GM12878 (cell line): ENCODE measurements around the gene P4HA2. TPM values are rescaled to one million over a fixed set of nuclear protein-coding genes. Genes with fewer than 3 reads are reported as not detected.
A peak's percentile ranks its signal among the peaks of the same experiment; 100 is the strongest.

Experiments used
- ATAC-seq: fragments of 200-7000 bp; cut with Tn5 transposase; 3 replicates; pipeline ENCODE4 v1.9.1; 2020; ENCODE audit warnings: mild to moderate bottlenecking, moderate library complexity
- BruUV-seq: library from RNA; stranded (reverse); fragments of 400-500 nt; replicated peaks from 2 replicates; lab custom pipeline; 2021; lab: Mats Ljungman, UMichigan
- CTCF ChIA-PET: fragments of 300-600 bp; sonication (Branson Sonifier 250); formaldehyde crosslinking; extraction: SDS; loops from one replicate; lab custom pipeline; 2021; ENCODE audit warnings: inconsistent platforms; lab: Yijun Ruan, JAX
- POLR2A ChIA-PET: fragments of 350-600 bp; formaldehyde crosslinking; extraction: SDS; loops from one replicate; lab custom pipeline; 2021; ENCODE audit warnings: inconsistent platforms; lab: Charles Lee
- RAD21 ChIA-PET: fragments of 300-600 bp; sonication (Branson Sonifier 250); formaldehyde crosslinking; loops from one replicate; lab custom pipeline; 2023; ENCODE audit warnings: antibody characterized with exemption; ENCODE audit not compliant: unreplicated experiment; lab: Charles Lee
- SMC1A ChIA-PET: fragments of 300-600 bp; sonication (Branson Sonifier 250); formaldehyde crosslinking; loops from one replicate; lab custom pipeline; 2023; ENCODE audit not compliant: unreplicated experiment, uncharacterized antibody; lab: Charles Lee
- DNase-seq: peaks from one replicate; pipeline ENCODE4 v3.0.0-alpha.2; 2011; ENCODE audit warnings: low read depth, low spot score
- FAIRE-seq: peaks from 3 replicates; lab custom pipeline; 2011; peaks lifted over from hg19 to GRCh38; lab: Jason Lieb, UNC
- H2AFZ ChIP-seq: 2 replicates; pipeline ENCODE4 v1.6.0; 2011; ENCODE audit warnings: low read depth, low read length, control low read depth; ENCODE audit not compliant: control insufficient read depth
- H3K27ac ChIP-seq: 2 replicates; pipeline ENCODE4 v1.5.1; 2011; ENCODE audit warnings: control low read depth; ENCODE audit not compliant: control insufficient read depth, insufficient read depth
- H3K27me3 ChIP-seq, 2 experiments: replicated peaks in 1 of 2; 2 replicates each; pipeline versions ENCODE4 v1.6.0 to v1.6.1; 2011; ENCODE audit warnings: low read length in 1 of 2; ENCODE audit not compliant: control insufficient read depth in 2 of 2, insufficient read depth in 2 of 2
- H3K36me3 ChIP-seq, 2 experiments: 2 replicates each; pipeline ENCODE4 v1.5.1; 2011; ENCODE audit warnings: low read length in 1 of 2; ENCODE audit not compliant: control insufficient read depth in 2 of 2, insufficient read depth in 2 of 2
- H3K4me1 ChIP-seq: 2 replicates; pipeline ENCODE4 v1.6.1; 2011; ENCODE audit warnings: mild to moderate bottlenecking, low read length, moderate library complexity, mixed read lengths; ENCODE audit not compliant: control insufficient read depth, insufficient read depth
- H3K4me2 ChIP-seq: 2 replicates; pipeline ENCODE4 v1.6.0; 2011; ENCODE audit warnings: control low read depth; ENCODE audit not compliant: control insufficient read depth, insufficient read depth
- H3K4me3 ChIP-seq: fragments of 200-600 bp; sonication (generic); 2 replicates; pipeline ENCODE4 v1.5.1; 2016
- H3K79me2 ChIP-seq: 2 replicates; pipeline ENCODE4 v1.6.0; 2011; ENCODE audit warnings: low read length; ENCODE audit not compliant: control insufficient read depth, insufficient read depth
- H3K9ac ChIP-seq: 2 replicates; pipeline ENCODE4 v1.8.0; 2011; ENCODE audit warnings: low read length, control low read depth, mixed read lengths; ENCODE audit not compliant: control insufficient read depth, insufficient read depth
- H3K9me3 ChIP-seq: replicated peaks from 3 replicates; pipeline ENCODE4 v1.5.1; 2011; ENCODE audit warnings: mild to moderate bottlenecking, low read length; ENCODE audit not compliant: control insufficient read depth, insufficient read depth
- H4K20me1 ChIP-seq: 2 replicates; pipeline ENCODE4 v1.6.0; 2011; ENCODE audit not compliant: control insufficient read depth, insufficient read depth
- BHLHE40 ChIP-seq, 2 experiments: fragments of 450-650 bp in 1 of 2; IDR thresholded peaks; 2 replicates each; pipeline ENCODE4 v1.6.1; 2011 to 2017; ENCODE audit warnings: low read depth in 2 of 2, borderline replicate concordance in 1 of 2, improper control_type of control experiment in 1 of 2, low read length in 1 of 2, mild to moderate bottlenecking in 1 of 2
- CTCF ChIP-seq, 3 experiments: IDR thresholded peaks in 2 of 3; conservative IDR thresholded peaks in 1 of 3; 2 replicates each; pipeline ENCODE4 v1.5.1; 2011; ENCODE audit warnings: low read depth in 3 of 3, low read length in 3 of 3, mild to moderate bottlenecking in 3 of 3, control low read depth in 2 of 3, moderate library complexity in 2 of 3, inconsistent platforms in 1 of 3, mixed read lengths in 1 of 3; ENCODE audit not compliant: control insufficient read depth in 2 of 3, insufficient read depth in 1 of 3; ENCODE audit errors: extremely low read depth in 1 of 3
- FOXK2 ChIP-seq: fragments of 450-650 bp; IDR thresholded peaks from 2 replicates; pipeline ENCODE4 v1.6.1; 2017; ENCODE audit warnings: mild to moderate bottlenecking, moderate library complexity
- IKZF2 ChIP-seq, 2 experiments: fragments of 450-650 bp; IDR thresholded peaks; 2 replicates each; pipeline ENCODE4 v1.6.1; 2017; ENCODE audit warnings: mild to moderate bottlenecking in 2 of 2, moderate library complexity in 2 of 2
- NFXL1 ChIP-seq: fragments of 450-650 bp; IDR thresholded peaks from 2 replicates; pipeline ENCODE4 v1.6.1; 2017; ENCODE audit warnings: antibody characterized with exemption, mild to moderate bottlenecking, borderline replicate concordance
- POLR2A ChIP-seq: IDR thresholded peaks from 2 replicates; pipeline ENCODE4 v1.6.1; 2011; ENCODE audit warnings: low read depth, mild to moderate bottlenecking, low read length
- POU2F2 ChIP-seq: IDR thresholded peaks from 3 replicates; pipeline ENCODE4 v1.6.1; 2011; ENCODE audit warnings: low read depth, mild to moderate bottlenecking, low read length, borderline replicate concordance
- SMC3 ChIP-seq: IDR thresholded peaks from 2 replicates; pipeline ENCODE4 v1.6.1; 2011; ENCODE audit warnings: low read length, improper control_type of control experiment, borderline replicate concordance
- STAT1 ChIP-seq: fragments of 450-650 bp; conservative IDR thresholded peaks from 2 replicates; pipeline ENCODE4 v1.6.1; 2014; ENCODE audit warnings: antibody characterized with exemption, mild to moderate bottlenecking
- TBL1XR1 ChIP-seq: IDR thresholded peaks from 2 replicates; pipeline ENCODE4 v1.6.1; 2012; ENCODE audit warnings: low read depth, low read length, improper control_type of control experiment
- TCF12 ChIP-seq: IDR thresholded peaks from 2 replicates; pipeline ENCODE4 v1.6.1; 2011; ENCODE audit warnings: low read depth, mild to moderate bottlenecking, low read length
- ZNF622 ChIP-seq: fragments of 450-650 bp; IDR thresholded peaks from 2 replicates; pipeline ENCODE4 v1.6.1; 2017; ENCODE audit warnings: mild to moderate bottlenecking, inconsistent platforms
- WGBS: methylation state at CpG from one replicate; pipeline ENCODE4 v1.1.6; 2016; ENCODE audit warnings: low lambda C conversion rate; ENCODE audit not compliant: insufficient replicate concordance, insufficient coverage; ENCODE audit errors: missing lambda C conversion rate; 5-methylcytosine and 5-hydroxymethylcytosine counted together
- in situ Hi-C: fragments of 300-500 bp; cut with MboI; formaldehyde crosslinking; loops from 9 replicates; pipeline ENCODE4 v1.14.3; 2018; ENCODE audit warnings: mixed read lengths
- intact Hi-C: fragments of 100-400 bp; cut with micrococcal nuclease; formaldehyde crosslinking; loops from one replicate; pipeline ENCODE4 v1.14.2; 2022; ENCODE audit not compliant: unreplicated experiment
- polyA plus RNA-seq, 11 experiments: library from polyadenylated mRNA; depleted of rRNA in 4 of 11; unstranded in 6 of 11; stranded (reverse) in 5 of 11; fragments of >200 nt; fragmentation: Nextera tagmentation in 4 of 11; fragmentation: Illumina TruSeq in 1 of 11; extraction: Ambion mirVana in 4 of 11; extraction: Trizol in 1 of 11; gene quantifications; 1 replicate in 1 of 11; 2 replicates in 10 of 11; pipeline versions ENCODE4 v1.2.1 to v1.2.3, GENCODE V29; 2011 to 2016; ENCODE audit warnings: inconsistent platforms in 2 of 11, missing spikeins in 2 of 11, low read depth in 1 of 11
- total RNA-seq, 4 experiments: library from RNA; depleted of rRNA in 3 of 4; stranded (reverse); fragments of >200 nt in 3 of 4; fragmentation: Illumina TruSeq in 1 of 4; extraction: Trizol in 1 of 4; gene quantifications; 2 replicates each; pipeline versions ENCODE4 v1.2.1 to v1.2.3, GENCODE V29; 2013 to 2021
- TF ChIP-seq, protein P1 (sequence below): fragments of 450-650 bp; IDR thresholded peaks from 2 replicates; pipeline ENCODE4 v1.6.1; 2017; ENCODE audit warnings: low read depth, mild to moderate bottlenecking, moderate library complexity
- TF ChIP-seq, protein P2 (sequence below): fragments of 450-650 bp; IDR thresholded peaks from 2 replicates; pipeline ENCODE4 v1.6.1; 2018; ENCODE audit warnings: mild to moderate bottlenecking, low read depth, moderate library complexity; ENCODE audit not compliant: partially characterized antibody

Gene P4HA2
- total and polyA plus RNA-seq, 10 of the 15 experiments (the other 5 are each of a cell fraction or from before 2014, with no cell fraction given): 4.7 to 10.9 (median 7.5) TPM

DNA sequence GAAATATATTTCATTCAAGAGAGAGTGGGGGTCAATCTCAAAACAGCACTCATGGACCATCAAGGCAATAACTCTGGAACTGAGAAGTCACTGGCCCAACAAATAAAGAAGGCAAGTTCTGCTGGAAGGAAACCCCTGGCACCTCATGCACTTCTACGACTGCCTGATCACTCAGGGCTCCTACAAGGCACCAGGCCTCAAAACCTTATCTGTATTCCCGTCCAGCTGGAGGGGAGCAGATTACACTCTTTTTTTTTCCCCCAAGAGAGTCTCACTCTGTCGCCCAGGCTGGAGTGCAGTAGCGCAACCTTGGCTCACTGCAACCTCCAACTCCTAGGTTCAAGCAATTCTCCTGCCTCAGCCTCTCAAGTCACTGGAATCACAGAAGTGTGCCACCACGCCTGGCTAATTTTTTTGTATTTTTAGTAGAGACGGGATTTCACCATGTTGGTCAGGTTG lies 49.9 kb downstream of the P4HA2 start (continued):
- TF ChIP-seq, protein P1, sequence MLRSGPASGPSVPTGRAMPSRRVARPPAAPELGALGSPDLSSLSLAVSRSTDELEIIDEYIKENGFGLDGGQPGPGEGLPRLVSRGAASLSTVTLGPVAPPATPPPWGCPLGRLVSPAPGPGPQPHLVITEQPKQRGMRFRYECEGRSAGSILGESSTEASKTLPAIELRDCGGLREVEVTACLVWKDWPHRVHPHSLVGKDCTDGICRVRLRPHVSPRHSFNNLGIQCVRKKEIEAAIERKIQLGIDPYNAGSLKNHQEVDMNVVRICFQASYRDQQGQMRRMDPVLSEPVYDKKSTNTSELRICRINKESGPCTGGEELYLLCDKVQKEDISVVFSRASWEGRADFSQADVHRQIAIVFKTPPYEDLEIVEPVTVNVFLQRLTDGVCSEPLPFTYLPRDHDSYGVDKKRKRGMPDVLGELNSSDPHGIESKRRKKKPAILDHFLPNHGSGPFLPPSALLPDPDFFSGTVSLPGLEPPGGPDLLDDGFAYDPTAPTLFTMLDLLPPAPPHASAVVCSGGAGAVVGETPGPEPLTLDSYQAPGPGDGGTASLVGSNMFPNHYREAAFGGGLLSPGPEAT: no peak
- TF ChIP-seq TBL1XR1 (no peak), CTCF (IDR thresholded peaks at IDR 0.05 in 2 of 3, conservative IDR thresholded peaks at IDR 0.05 in 1 of 3; ENCODE audit: control insufficient read depth in 2 of 3, extremely low read depth in 1 of 3, insufficient read depth in 1 of 3, low read depth in 3 of 3, low read length in 3 of 3) (no peak), FOXK2 (no peak)

GRCh38 chr5:132176987-132177386 lies 50.7 kb downstream of the P4HA2 start:
- no peaks in the 10 kb centered on the region for H3K79me2 ChIP-seq
- H3K9me3 ChIP-seq: no peaks in the 10 kb centered on the region
- H4K20me1 ChIP-seq: no peaks in the 10 kb centered on the region
- no peak overlapping the region for H3K27ac ChIP-seq
- peak; percentile 77 for ATAC-seq
- FAIRE-seq: peak; percentile 81
- peaks cover 11% of the 10 kb centered on the region for H3K4me1 ChIP-seq
- peak overlapping the region; percentile 77; the same call in 1 of the 2 replicates for H3K4me2 ChIP-seq
- no TSS peak for BruUV-seq
- DNase-seq: peak; percentile 8
- H2AFZ ChIP-seq: no peak overlapping the region; the same call in 1 of the 2 replicates
- WGBS: 0% methylated on average over 3 of the region's 3 CpGs
- H3K4me3 ChIP-seq: 0 out of 2 replicates have a peak overlapping the region, but pooled peaks have one; percentile 3
- in situ Hi-C loops: no loop called here
- H3K36me3 ChIP-seq: no peaks in the 10 kb centered on the region
- no peak overlapping the region for H3K9ac ChIP-seq
- ChIA-PET POLR2A (no interaction called here), CTCF (interaction anchor here (0.9 to 6.4 kb wide), 5 partner anchors 14 to 125 kb away, joined by 3 to 41 read pairs (median 4); no protein-coding TSS in a partner anchor), SMC1A (interaction anchor here (0.7 to 1.7 kb wide), 9 partner anchors 13 to 740 kb away, joined by 3 to 6 read pairs (median 4); no protein-coding TSS in a partner anchor), RAD21 (interaction anchor here (1.0 to 1.3 kb wide), 4 partner anchors 61 to 114 kb away, joined by 3 to 5 read pairs (median 4); no protein-coding TSS in a partner anchor)
- no peaks in the 10 kb centered on the region for H3K27me3 ChIP-seq
- intact Hi-C loops: loop anchor here (1.0 kb wide), 2 partner anchors 74 to 112 kb away; no protein-coding TSS in a partner anchor
- peak; percentile 39; the same call in 1 of the 2 replicates for TF ChIP-seq SMC3
- TF ChIP-seq TCF12: no peak
- no peak for TF ChIP-seq ZNF622
- TF ChIP-seq, protein P2, sequence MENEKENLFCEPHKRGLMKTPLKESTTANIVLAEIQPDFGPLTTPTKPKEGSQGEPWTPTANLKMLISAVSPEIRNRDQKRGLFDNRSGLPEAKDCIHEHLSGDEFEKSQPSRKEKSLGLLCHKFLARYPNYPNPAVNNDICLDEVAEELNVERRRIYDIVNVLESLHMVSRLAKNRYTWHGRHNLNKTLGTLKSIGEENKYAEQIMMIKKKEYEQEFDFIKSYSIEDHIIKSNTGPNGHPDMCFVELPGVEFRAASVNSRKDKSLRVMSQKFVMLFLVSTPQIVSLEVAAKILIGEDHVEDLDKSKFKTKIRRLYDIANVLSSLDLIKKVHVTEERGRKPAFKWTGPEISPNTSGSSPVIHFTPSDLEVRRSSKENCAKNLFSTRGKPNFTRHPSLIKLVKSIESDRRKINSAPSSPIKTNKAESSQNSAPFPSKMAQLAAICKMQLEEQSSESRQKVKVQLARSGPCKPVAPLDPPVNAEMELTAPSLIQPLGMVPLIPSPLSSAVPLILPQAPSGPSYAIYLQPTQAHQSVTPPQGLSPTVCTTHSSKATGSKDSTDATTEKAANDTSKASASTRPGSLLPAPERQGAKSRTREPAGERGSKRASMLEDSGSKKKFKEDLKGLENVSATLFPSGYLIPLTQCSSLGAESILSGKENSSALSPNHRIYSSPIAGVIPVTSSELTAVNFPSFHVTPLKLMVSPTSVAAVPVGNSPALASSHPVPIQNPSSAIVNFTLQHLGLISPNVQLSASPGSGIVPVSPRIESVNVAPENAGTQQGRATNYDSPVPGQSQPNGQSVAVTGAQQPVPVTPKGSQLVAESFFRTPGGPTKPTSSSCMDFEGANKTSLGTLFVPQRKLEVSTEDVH: no peak
- no peak for TF ChIP-seq POU2F2
- no peak for TF ChIP-seq STAT1
- no peak for TF ChIP-seq POLR2A
- no peak for TF ChIP-seq BHLHE40 (IDR thresholded peaks at IDR 0.05; ENCODE audit: borderline replicate concordance in 1 of 2, low read depth in 2 of 2, low read length in 1 of 2)
- 0 out of 4 replicates have a peak, but pooled peaks of 1 of the 2 experiments have one; percentile 25 for TF ChIP-seq IKZF2 (IDR thresholded peaks at IDR 0.05)
- TF ChIP-seq NFXL1: no peak
